ENCODE data around the gene ZNF107. TPM values are rescaled to one million over a fixed set of nuclear protein-coding genes. Genes with fewer than 3 reads are reported as not detected.
"Not testable (repeated sequence)": the region's sequence is repeated elsewhere in the genome, so short reads cannot be mapped to it uniquely, and the experiment has no call there.

Gene ZNF107
- total RNA-seq, 2 experiments from 2014 or later: 12.4 TPM

DNA sequence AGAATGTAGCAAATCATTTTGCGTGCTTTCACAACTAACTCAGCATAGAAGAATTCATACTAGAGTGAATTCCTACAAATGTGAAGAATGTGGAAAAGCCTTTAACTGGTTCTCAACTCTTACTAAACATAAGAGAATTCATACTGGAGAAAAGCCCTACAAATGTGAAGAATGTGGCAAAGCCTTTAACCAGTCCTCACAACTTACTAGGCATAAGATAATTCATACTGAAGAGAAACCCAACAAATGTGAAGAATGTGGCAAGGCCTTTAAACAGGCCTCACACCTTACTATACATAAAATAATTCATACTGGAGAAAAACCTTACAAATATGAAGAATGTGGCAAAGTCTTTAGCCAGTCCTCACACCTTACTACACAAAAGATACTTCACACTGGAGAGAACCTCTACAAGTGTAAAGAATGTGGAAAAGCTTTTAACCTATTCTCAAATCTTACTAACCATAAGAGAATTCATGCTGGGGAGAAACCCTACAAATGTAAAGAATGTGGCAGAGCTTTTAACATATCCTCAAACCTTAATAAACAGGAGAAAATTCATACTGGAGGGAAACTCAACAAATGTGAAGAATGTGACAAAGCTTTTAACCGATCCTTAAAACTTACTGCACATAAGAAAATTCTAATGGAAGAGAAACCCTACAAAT, 40.8 kb downstream of the ZNF107 start:
- no peak overlapping the region for H3K27ac ChIP-seq (ENCODE audit: low read depth in 1 of 2, low read length in 2 of 2)
- peaks cover 2% of the 10 kb centered on the region for H3K9me3 Mint-ChIP-seq
- peaks cover 28% of the 10 kb centered on the region for H3K36me3 ChIP-seq (ENCODE audit: insufficient read depth, low read length)
- H3K27me3 Mint-ChIP-seq: no peaks in the 10 kb centered on the region
- no peak overlapping the region for H3K27ac Mint-ChIP-seq
- H3K4me3 Mint-ChIP-seq: no peak overlapping the region
- H3K36me3 Mint-ChIP-seq (ENCODE audit: low read depth): peaks cover 75% of the 10 kb centered on the region
- ChIA-PET POLR2A (no interaction called here), CTCF (no interaction called here)
- H3K9me3 ChIP-seq (ENCODE audit: control insufficient read depth in 1 of 2, insufficient read depth in 1 of 2, low read length in 2 of 2): peaks cover 32 to 81% of the 10 kb centered on the region in 2 experiments
- H3K4me1 ChIP-seq (ENCODE audit: insufficient read depth, low read length): no peaks in the 10 kb centered on the region
- ATAC-seq (ENCODE audit: poor library complexity): no peak
- DNase-seq: no peak
- H3K27me3 ChIP-seq (ENCODE audit: control insufficient read depth in 1 of 2, insufficient read depth in 2 of 2, low read length in 2 of 2): no peaks in the 10 kb centered on the region
- TF ChIP-seq, protein P1, sequence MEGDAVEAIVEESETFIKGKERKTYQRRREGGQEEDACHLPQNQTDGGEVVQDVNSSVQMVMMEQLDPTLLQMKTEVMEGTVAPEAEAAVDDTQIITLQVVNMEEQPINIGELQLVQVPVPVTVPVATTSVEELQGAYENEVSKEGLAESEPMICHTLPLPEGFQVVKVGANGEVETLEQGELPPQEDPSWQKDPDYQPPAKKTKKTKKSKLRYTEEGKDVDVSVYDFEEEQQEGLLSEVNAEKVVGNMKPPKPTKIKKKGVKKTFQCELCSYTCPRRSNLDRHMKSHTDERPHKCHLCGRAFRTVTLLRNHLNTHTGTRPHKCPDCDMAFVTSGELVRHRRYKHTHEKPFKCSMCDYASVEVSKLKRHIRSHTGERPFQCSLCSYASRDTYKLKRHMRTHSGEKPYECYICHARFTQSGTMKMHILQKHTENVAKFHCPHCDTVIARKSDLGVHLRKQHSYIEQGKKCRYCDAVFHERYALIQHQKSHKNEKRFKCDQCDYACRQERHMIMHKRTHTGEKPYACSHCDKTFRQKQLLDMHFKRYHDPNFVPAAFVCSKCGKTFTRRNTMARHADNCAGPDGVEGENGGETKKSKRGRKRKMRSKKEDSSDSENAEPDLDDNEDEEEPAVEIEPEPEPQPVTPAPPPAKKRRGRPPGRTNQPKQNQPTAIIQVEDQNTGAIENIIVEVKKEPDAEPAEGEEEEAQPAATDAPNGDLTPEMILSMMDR (IDR thresholded peaks at IDR 0.05): no peak
- H3K4me3 ChIP-seq (ENCODE audit: low read length): no peak overlapping the region
- intact Hi-C loops (cut with DNase I, micrococcal nuclease): no loop called here
- H3K4me1 Mint-ChIP-seq (ENCODE audit: low read depth): no peaks in the 10 kb centered on the region

DNA sequence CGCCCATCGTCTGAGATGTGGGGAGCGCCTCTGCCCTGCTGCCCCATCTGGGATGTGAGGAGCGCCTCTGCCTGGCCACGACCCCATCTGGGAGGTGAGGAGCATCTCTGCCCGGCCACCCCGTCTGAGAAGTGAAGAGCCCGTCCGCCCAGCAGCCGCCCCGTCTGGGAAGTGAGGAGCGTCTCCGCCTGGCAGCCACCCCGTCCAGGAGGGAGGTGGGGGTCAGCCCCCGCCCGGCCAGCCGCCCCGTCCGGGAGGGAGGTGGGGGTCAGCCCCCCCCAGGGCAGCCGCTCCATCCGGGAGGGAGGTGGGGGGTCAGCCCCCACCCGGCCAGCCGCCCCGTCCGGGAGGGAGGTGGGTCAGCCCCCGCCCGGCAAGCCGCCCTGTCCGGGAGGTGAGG, 52.0 kb downstream of the ZNF107 start:
- H3K27me3 ChIP-seq (ENCODE audit: control insufficient read depth in 1 of 2, insufficient read depth in 2 of 2, low read length in 2 of 2); H3K4me1 Mint-ChIP-seq (ENCODE audit: low read depth); ATAC-seq (ENCODE audit: poor library complexity); H3K4me1 ChIP-seq (ENCODE audit: insufficient read depth, low read length); H3K9me3 Mint-ChIP-seq; DNase-seq; H3K4me3 Mint-ChIP-seq; H3K27ac ChIP-seq (ENCODE audit: low read depth in 1 of 2, low read length in 2 of 2); H3K36me3 ChIP-seq (ENCODE audit: insufficient read depth, low read length); H3K4me3 ChIP-seq (ENCODE audit: low read length); POLR2A ChIA-PET; CTCF ChIA-PET; H3K27ac Mint-ChIP-seq; intact Hi-C loops (cut with DNase I, micrococcal nuclease); H3K27me3 Mint-ChIP-seq: not testable (repeated sequence)
- peaks cover 53 to 54% of the 10 kb centered on the region in 2 experiments for H3K9me3 ChIP-seq (ENCODE audit: control insufficient read depth in 1 of 2, insufficient read depth in 1 of 2, low read length in 2 of 2)
- H3K36me3 Mint-ChIP-seq (ENCODE audit: low read depth): peaks cover 13% of the 10 kb centered on the region

DNA sequence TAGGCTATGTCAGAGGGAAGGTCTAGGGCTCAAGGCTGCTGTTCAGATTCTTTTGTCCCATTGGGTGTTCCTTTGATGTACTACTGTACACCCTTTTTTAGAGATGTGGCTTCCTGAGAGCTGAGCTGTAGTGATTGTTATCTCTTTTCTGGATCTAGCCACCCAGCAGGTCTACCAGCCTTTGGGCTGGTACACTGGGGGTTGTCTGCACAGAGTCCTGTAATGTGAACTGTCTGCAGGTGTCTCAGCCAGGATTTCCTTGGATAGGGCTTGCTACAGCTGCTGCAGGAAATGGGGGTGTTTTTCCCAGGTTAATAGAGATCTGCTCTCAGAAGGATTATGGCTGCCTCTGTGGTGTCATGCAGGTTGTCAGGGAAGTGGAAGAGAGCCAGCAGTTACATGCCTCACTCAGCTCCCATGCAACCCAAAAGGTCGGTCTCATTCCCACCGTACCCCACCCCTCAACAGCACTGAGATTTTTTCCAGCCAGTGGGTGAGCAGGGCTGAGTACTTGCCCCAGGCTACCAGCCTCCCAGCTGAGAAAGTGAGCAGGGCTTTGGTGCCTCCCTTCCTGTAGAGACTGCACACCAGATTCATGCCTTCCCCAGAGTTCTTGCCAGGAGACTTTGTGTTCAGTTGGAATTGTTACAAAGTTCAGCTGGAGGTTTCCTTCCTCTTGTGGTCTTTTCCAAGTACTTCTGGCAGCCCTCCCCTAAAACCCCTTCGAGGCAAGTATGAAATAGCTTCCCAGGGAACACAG, 63.3 kb downstream of the ZNF107 start:
- Mint-ChIP-seq H3K9me3 (peaks cover 32% of the 10 kb centered on the region), H3K4me3 (no peak overlapping the region), H3K4me1 (ENCODE audit: low read depth) (no peaks in the 10 kb centered on the region), H3K36me3 (ENCODE audit: low read depth) (peaks cover 15% of the 10 kb centered on the region), H3K27ac (no peak overlapping the region), H3K27me3 (no peaks in the 10 kb centered on the region)
- ATAC-seq (ENCODE audit: poor library complexity): no peak
- ChIA-PET POLR2A (no interaction called here), CTCF (no interaction called here)
- H3K9me3 ChIP-seq (ENCODE audit: control insufficient read depth in 1 of 2, insufficient read depth in 1 of 2, low read length in 2 of 2): peaks cover 26 to 29% of the 10 kb centered on the region in 2 experiments
- intact Hi-C loops (cut with DNase I, micrococcal nuclease): no loop called here
- H3K27ac ChIP-seq (ENCODE audit: low read depth in 1 of 2, low read length in 2 of 2): no peak overlapping the region
- TF ChIP-seq, protein P1 (IDR thresholded peaks at IDR 0.05): no peak
- DNase-seq: no peak
- no peak overlapping the region for H3K4me3 ChIP-seq (ENCODE audit: low read length)
- no peaks in the 10 kb centered on the region for H3K36me3 ChIP-seq (ENCODE audit: insufficient read depth, low read length)
- H3K27me3 ChIP-seq (ENCODE audit: control insufficient read depth in 1 of 2, insufficient read depth in 2 of 2, low read length in 2 of 2): no peaks in the 10 kb centered on the region
- H3K4me1 ChIP-seq (ENCODE audit: insufficient read depth, low read length): no peaks in the 10 kb centered on the region
